Activated T-cell treated with anti-CD3 and anti-CD28 coated beads, Interleukin-2, amount 50 U/mL, for 48 hours (primary cell): ENCODE results near the gene CLTCL1.
"Not testable (repeated sequence)": the region's sequence is repeated elsewhere in the genome, so short reads cannot be mapped to it uniquely, and the experiment has no call there.

Source experiments
- DNase-seq, 2 experiments: peaks; one replicate each; pipeline ENCODE4 v3.0.0-alpha.2; 2020

Gene CLTCL1

GRCh38 chr22:19215360-19215759 is 76.2 kb downstream of the CLTCL1 start:
- DNase-seq = no peak

GRCh38 chr22:19214078-19214473 is 77.4 kb downstream of the CLTCL1 start:
- no peak for DNase-seq

DNA sequence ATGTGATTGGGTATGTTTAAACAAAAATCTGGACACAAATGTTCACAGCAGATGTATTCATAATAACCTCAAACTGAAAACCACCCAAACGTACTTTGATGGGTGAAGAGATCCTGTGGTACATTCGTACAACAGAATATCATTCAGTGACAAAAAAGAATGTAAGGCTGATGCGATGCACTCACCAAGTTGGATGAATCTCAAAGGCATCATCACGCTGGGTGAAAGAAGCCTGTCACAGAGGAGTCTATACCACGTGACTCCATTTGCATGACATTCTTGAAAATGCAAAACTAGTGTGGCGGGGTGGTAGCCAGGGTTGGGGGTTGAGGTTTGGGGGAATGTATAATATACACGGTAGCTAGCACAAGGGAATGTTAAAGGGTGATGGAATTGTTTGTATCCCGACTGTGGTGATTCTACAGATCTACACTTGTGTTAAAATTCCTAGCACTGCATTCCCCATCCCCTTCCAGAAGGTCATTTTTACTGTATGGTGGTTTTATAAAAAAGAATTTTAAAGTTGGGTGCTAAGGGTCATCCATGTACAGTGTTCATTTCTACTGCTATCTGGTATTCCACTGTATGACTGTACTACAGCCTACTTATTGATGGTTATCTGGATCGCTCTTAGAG is 78.0 kb downstream of the CLTCL1 start:
- DNase-seq = no peak

- no peak for DNase-seq
Observed at GRCh38 chr22:19213001-19213400, 78.5 kb downstream of the CLTCL1 start.

DNA sequence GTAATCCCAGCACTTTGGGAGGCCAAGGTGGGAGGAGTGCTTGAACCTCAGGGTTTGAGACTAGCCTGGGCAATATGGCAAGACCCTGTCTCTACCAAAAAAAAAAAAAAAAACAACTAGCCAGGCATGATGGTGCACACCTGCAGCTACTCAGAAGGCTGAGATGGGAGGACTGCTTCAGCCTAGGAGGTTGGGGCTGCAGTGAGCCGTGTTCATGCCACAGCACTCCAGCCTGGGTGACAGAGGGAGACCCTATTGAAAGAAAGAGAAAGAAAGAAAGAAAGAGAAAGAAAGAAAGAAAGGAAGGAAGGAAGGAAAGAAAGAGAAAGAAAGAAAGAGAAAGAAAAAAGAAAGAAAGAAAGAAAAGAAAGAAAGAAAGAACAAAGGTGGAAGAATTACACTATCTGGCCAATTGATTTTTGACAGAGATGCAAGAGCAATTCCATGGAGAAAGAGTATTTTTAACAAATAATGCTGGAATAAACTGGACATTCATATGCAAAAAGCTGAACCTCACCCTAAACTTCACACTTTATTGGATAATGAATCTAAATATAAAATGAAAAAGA is 79.1 kb downstream of the CLTCL1 start:
- no peak for DNase-seq

GRCh38 chr22:19210188-19210587 is 81.3 kb downstream of the CLTCL1 start:
- no peak for DNase-seq

DNA sequence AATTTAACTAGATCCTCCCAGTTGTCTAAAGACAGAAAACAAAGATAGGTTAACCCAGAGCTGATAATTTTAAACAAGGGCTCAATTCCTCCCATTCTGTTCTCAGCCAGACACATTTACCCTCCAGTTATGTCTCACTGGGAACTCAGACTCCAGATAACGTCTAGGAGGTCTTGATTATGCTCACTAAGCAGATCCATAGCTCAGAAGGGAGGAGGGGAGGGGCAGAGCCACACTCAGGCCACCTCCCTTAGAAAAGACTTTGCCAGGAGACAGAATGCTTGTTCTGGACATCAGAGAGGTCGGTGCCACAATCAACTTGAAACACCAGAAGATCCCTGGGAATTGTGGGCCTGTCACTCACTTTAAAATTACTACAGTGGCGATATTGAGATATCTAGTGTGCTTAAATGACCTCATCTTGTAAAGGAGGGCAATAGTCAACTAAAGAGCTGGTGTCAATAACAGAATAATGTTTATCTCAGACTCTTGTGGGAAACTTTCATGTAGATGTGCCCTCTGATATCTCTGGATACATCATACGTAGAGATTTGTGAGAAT is 83.2 kb downstream of the CLTCL1 start:
- DNase-seq = no peak

GRCh38 chr22:19207884-19208283 is 83.6 kb downstream of the CLTCL1 start:
- DNase-seq = no peak

DNA sequence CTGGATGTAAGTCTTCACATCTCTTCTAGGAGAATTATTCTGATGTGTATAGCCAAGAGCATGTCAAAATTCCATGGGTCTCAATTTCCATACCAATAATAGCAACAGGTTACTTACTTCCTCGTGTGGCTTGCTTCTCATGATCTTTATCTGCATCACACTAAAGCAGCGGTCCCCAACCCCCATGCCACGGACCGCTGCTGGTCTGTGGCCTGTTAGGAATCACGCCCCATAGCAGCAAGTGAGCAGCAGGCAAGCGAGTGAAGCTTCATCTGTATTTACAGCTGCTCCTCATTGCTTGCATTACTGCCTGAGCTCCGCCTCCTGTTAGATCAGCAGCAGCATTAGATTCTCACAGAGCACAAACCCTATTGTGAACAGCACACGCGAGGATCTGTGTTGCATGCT is 84.1 kb downstream of the CLTCL1 start:
- no peak for DNase-seq

- DNase-seq = no peak
Observed at GRCh38 chr22:19206287-19206686, 85.2 kb downstream of the CLTCL1 start.

DNA sequence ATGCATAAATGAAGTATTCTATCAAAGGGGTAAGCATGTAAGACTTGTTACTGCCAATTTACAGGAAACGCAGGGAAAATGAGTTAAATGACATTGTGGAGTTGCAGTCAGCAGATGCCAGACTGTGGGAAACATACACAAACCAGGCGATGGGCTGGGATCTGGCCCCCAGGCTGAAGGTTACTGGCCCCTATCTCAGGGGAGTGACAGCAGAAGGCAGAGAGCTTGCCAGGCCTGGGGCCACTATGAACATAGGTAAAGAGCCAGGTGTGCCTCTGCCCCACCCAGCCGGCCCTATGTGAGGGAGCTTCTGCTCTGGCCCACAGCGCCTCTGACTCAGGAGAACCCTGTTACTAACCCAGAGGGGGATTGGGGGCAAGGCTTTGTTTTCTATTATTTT is 86.9 kb downstream of the CLTCL1 start:
- DNase-seq = no peak

- no peak for DNase-seq
Observed at GRCh38 chr22:19203834-19204233, 87.7 kb downstream of the CLTCL1 start.

DNA sequence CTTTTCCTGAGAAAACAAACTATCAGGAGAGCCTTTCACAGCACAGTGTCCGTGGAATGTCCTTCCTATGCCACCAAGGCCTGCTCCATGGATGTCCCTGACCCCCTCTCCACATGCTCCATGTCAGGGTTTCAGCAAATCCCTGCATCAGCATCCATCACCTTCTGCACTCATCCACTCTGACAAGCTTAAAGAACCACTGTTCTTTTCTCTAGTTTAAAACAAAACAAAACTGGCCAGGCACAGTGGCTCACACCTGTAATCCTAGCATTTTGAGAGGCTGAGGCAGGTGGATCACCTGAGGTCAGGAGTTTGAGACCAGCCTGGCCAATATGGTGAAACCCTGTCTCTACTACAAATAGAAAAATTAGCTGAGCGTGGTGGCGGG is 88.7 kb downstream of the CLTCL1 start:
- not testable (repeated sequence) for DNase-seq

GRCh38 chr22:19201869-19202798 is 89.4 kb downstream of the CLTCL1 start:
- DNase-seq = no peak

DNA sequence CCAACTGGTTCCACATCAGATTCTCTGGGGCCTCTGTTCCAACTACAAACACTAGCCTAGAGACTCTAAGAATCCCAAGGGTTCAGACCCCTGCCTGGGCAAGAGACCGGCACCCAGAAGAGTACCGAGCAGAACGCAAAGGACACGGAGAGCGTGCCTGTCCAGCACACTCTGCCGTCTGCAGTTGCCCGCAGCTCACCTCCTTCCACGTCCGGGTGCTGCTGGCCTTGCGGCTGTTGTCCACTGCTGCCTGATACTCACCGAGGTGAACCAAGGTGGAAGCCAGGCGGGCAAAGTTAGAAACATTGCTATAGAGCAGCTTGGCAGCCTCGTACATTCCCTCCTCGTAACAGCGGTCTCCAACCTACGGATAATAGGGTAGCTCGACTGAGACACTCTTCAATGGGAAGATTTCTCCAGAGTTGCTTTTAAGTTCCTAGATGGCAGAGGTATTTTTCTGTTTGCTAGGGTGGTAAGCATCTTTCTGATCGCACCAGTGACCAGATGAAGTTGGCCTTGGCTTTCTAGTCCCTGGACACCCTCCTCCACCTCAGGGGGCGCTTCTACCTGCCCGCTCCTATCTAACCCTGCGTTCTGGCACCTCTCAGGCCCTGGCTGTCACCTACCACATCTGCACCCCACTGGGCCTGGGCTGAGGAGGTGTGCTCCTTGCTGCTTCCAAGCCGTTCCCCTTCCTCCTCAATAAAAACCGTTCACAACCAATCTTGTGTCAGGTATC is 90.2 kb downstream of the CLTCL1 start:
- DNase-seq = no peak

DNA sequence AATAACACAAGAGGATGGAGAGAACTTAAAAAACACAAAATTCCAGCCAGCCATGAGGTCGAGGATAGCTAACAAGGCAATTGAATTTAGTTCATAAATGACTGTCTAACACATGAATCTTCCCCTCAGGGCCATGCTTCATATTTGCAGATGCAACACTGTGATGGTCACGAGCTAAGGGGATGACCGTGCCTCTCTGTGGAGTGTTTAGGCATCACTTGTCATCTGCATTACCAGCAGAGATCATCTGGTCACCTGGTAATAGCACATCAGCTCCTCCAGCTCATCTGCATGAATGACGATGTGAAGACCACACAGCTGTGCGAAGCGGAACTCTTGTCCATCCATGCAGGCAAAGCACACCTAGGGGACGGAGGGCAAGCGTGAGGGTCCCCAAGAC is 92.0 kb downstream of the CLTCL1 start:
- no peak for DNase-seq

DNA sequence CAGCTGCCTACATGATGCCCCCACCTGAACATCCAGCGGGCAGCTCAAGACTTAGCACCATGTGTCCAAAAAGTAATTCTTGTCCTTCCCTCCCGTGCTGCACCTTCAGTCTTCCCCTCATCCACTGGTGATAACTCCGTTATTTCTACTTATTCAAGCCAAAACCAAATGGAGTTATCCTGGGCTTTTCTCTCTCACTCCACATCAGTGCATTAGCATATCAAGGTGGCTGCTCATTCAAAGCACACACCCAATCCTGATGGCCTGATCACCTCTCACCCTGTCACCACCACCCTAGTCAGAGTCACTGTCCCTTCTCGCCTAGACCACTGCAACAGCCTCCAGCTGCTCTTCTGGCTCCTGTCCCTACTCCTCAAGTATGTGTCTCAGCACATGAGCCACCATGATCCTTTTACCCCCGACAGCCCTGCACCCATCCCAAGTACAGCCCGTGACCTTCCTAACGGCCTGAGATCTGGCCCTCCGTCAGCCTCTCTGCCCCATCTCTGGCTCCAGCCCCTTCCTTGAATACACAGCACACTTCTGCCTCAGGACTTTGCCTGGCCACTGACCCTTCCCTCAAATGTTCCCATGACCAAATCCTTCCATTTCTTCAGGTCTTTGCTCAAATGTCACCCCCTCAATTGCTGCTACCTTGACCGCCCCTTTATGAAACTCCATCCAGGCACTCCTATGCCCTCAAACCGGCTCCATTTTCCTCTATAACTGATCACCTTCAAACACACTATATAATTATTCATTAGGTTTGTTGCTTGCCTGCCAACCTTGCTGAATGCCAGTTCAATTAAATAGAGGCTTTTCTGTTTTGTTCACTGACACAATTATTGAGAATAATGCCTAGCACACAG is 93.3 kb downstream of the CLTCL1 start:
- DNase-seq = no peak

- no peak for DNase-seq
Observed at GRCh38 chr22:19196841-19197612, 94.5 kb downstream of the CLTCL1 start.

GRCh38 chr22:19195796-19196731 is 95.5 kb downstream of the CLTCL1 start:
- peak in 1 of 2 experiments; percentile 24 for DNase-seq
